ENCODE data around the gene XXYLT1. TPM values are rescaled to one million over a fixed set of nuclear protein-coding genes. Genes with fewer than 3 reads are reported as not detected.

The XXYLT1 gene
- total and polyA plus RNA-seq, 2 of the 8 experiments (the other 6 are each of a cell fraction or from before 2014, with no cell fraction given): 18.9 to 23.8 TPM

- FAIRE-seq: no peak
- Histone ChIP-seq H3K9ac (replicated peaks in 1 of 4; ENCODE audit: extremely low read depth in 1 of 4, low read depth in 3 of 4, low read length in 3 of 4) (no peak overlapping the region), H3K27me3 (replicated peaks in 1 of 4; ENCODE audit: control insufficient read depth in 3 of 4, extremely low read depth in 1 of 4, insufficient read depth in 3 of 4, low read length in 3 of 4) (no peaks in the 10 kb centered on the region)
- TF ChIP-seq CEBPB (IDR thresholded peaks at IDR 0.05; ENCODE audit: low read depth, low read length): no peak
These were observed 2.2 kb downstream of the XXYLT1 start for GRCh38 chr3:195268576-195269309.

More at GRCh38 chr3:195268576-195269309, 2.2 kb downstream of the XXYLT1 start:
- Histone ChIP-seq H2BK12ac (ENCODE audit: low read depth, low read length) (no peak overlapping the region), H3K18ac (ENCODE audit: extremely low read depth, low read length) (no peak overlapping the region), H3K4me1 (replicated peaks in 1 of 4; ENCODE audit: control insufficient read depth in 3 of 4, insufficient read depth in 4 of 4, low read length in 3 of 4) (peaks cover 0 to 9% (median 7%) of the 10 kb centered on the region in 4 experiments; a peak in 5 of 7 replicates), H4K91ac (replicated peaks; ENCODE audit: insufficient read length, low read length) (no peak overlapping the region), H4K5ac (ENCODE audit: insufficient read length, low read depth, low read length) (no peak overlapping the region), H3K14ac (ENCODE audit: insufficient read length) (no peak overlapping the region), H3K79me2 (ENCODE audit: control insufficient read depth in 1 of 2, insufficient read depth in 2 of 2, low read length in 2 of 2) (peaks cover 16 to 64% of the 10 kb centered on the region in 2 experiments), H3K36me3 (ENCODE audit: control insufficient read depth in 2 of 4, insufficient read depth in 4 of 4, low read length in 3 of 4) (peaks cover 2 to 14% (median 5%) of the 10 kb centered on the region in 4 experiments; a peak in 5 of 8 replicates), H2BK20ac (ENCODE audit: low read length) (no peak overlapping the region), H3K79me1 (ENCODE audit: low read depth, low read length) (peaks cover 34% of the 10 kb centered on the region), H3K4ac (replicated peaks; ENCODE audit: insufficient read length, low read depth, low read length) (no peak overlapping the region), H2AK5ac (ENCODE audit: low read depth, low read length) (no peak overlapping the region), H3K23me2 (ENCODE audit: low read depth, low read length) (peaks cover 5% of the 10 kb centered on the region), H3K23ac (ENCODE audit: insufficient read length) (no peak overlapping the region), H2BK15ac (ENCODE audit: low read length) (no peak overlapping the region), H3K4me2 (ENCODE audit: insufficient read depth in 1 of 2, low read depth in 2 of 2, low read length in 2 of 2) (peak overlapping the region; percentile 80 to 87; a peak in 2 of 4 replicates), H3K56ac (replicated peaks; ENCODE audit: insufficient read length, low read depth, low read length) (no peak overlapping the region), H3K9me3 (ENCODE audit: insufficient read depth in 2 of 2, low read depth in 1 of 2, low read length in 1 of 2) (no peaks in the 10 kb centered on the region), H2BK120ac (replicated peaks; ENCODE audit: low read depth, low read length) (no peak overlapping the region), H3K27ac (ENCODE audit: low read depth, low read length) (no peak overlapping the region), H2AFZ (ENCODE audit: low read length) (no peak overlapping the region), H2BK5ac (ENCODE audit: low read depth, low read length) (no peak overlapping the region), H4K20me1 (replicated peaks in 1 of 2; ENCODE audit: control insufficient read depth in 1 of 2, insufficient read depth in 2 of 2, low read length in 2 of 2) (peaks cover 18 to 34% of the 10 kb centered on the region in 2 experiments), H3K4me3 (ENCODE audit: extremely low read depth in 1 of 4, insufficient read depth in 2 of 4, low read depth in 3 of 4, low read length in 4 of 4) (no peak overlapping the region), H4K8ac (ENCODE audit: extremely low read depth, insufficient read depth, low read length) (no peak overlapping the region; the same call in 1 of the 2 replicates)
- ChIA-PET POLR2A (ENCODE audit: partially characterized antibody) (interaction anchor here (3.4 kb wide), 1 partner anchor 7 kb away, joined by 30 read pairs; no protein-coding TSS in a partner anchor), CTCF (ENCODE audit: partially characterized antibody) (interaction anchor here (0.7 to 6.0 kb wide), 9 partner anchors 7 to 486 kb away, joined by 3 to 65 read pairs (median 8); no protein-coding TSS in a partner anchor)
- 81% methylated on average over 11 of the region's 11 CpGs; no CpG with 5 or more reads in 1 of the 2 experiments for WGBS, 2 experiments (ENCODE audit: extremely low coverage in 1 of 2, insufficient coverage in 1 of 2, insufficient read length in 1 of 2, insufficient replicate concordance in 2 of 2, low coverage in 1 of 2, low lambda C conversion rate in 2 of 2, missing lambda C conversion rate in 1 of 2)
- DNase-seq (ENCODE audit: low read depth in 1 of 2, low spot score in 2 of 2): no peak
